OCI-LY3 (cell line): ENCODE measurements around the gene GLOD4.

Experiments used
- CTCF ChIP-seq: fragments of 200-600, 300-600 bp; sonication (generic); IDR thresholded peaks from 2 replicates; pipeline ENCODE4 v1.5.1; 2014; ENCODE audit warnings: antibody characterized with exemption, low read length, low read depth
- EZH2phosphoT487 ChIP-seq: fragments of 200-600 bp; shearing (Covaris generic); IDR thresholded peaks from 2 replicates; pipeline ENCODE4 v1.6.1; 2018; ENCODE audit warnings: antibody characterized with exemption, mixed run types, low read depth

DNA sequence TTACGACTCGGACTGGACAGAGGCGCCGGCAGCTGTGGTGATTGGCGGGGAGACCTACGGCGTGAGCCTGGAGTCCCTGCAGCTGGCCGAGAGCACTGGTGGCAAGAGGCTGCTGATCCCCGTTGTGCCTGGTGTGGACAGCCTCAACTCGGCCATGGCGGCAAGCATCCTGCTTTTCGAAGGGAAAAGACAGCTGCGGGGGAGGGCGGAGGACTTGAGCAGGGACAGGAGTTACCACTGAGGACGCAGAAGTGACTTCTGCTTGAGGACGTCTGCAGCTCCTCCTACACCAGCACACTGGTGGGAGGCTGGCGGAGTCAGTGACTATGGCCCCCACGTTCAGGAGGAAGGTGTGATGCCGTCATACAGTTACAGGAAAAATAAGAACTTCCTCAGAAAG lies 9.7 kb upstream of the GLOD4 start:
- no peak for TF ChIP-seq CTCF
- no peak for TF ChIP-seq EZH2phosphoT487
